PC-3 (cell line): Measurements from ENCODE around the gene ARID5A.

Source experiments
- CTCF ChIP-seq: fragments of 300-600 bp; sonication (generic); conservative IDR thresholded peaks from 2 replicates; pipeline ENCODE4 v1.5.1; 2017; ENCODE audit warnings: antibody characterized with exemption, low read depth, mild to moderate bottlenecking, low read length
- EZH2 ChIP-seq: fragments of 300-600 bp; sonication (generic); IDR thresholded peaks from one replicate; pipeline ENCODE4 v1.6.1; 2017; ENCODE audit warnings: antibody characterized with exemption, mild to moderate bottlenecking, low read length; ENCODE audit not compliant: unreplicated experiment

DNA sequence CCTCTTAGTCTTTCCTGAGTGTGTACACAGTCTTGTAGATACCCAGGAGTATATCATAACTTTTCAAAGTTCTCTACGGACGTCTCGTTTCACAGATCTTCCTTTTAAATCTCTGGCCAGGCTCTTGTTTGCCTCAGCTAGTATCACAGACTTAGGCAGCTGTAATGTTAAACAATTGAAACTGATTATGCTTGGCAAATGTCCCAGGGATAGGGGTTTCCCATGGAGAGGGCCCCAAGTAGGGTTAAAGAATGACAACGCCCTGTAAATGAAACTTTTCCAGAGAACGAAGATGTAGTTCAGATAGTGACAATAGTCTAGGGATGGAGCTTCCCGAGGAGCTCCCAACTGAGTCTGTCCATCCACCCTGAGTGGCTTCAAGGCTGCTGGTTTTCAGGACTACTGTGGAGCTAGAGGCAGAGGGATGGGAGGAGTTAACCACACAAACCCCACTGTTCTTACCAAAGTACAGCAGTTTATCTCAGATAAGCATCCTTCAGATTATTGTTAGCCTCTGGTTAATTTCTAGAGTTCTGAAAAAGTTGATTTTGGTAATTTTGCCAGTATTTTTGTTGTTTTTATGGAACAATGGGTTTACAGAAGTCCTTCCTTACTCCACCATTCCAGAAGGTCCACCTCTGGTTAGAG lies 40.4 kb upstream of the ARID5A start:
- TF ChIP-seq CTCF (no peak), EZH2 (no peak)
